ENCODE data around the gene SLC35D3.
"Not testable (repeated sequence)": the region's sequence is repeated elsewhere in the genome, so short reads cannot be mapped to it uniquely, and the experiment has no call there.

The SLC35D3 gene

GRCh38 chr6:136923116-136923953, 1.2 kb downstream of the SLC35D3 start:
- peak; percentile 24 for DNase-seq

GRCh38 chr6:136923954-136924673, 2.0 kb downstream of the SLC35D3 start:
- no peak for DNase-seq

- no peak for DNase-seq
Measured at GRCh38 chr6:136926383-136926782, 4.3 kb downstream of the SLC35D3 start.

- DNase-seq = no peak
Measured at GRCh38 chr6:136927292-136927691, 5.2 kb downstream of the SLC35D3 start.

- no peak for DNase-seq
Measured at GRCh38 chr6:136930528-136930927, 8.4 kb downstream of the SLC35D3 start.

- DNase-seq = no peak
Measured at GRCh38 chr6:136932599-136932998, 10.5 kb downstream of the SLC35D3 start.

GRCh38 chr6:136945072-136945471, 23.0 kb downstream of the SLC35D3 start:
- DNase-seq = no peak

GRCh38 chr6:136945711-136946121, 23.6 kb downstream of the SLC35D3 start:
- DNase-seq = no peak

- no peak for DNase-seq
Measured at GRCh38 chr6:136947037-136947436, 24.9 kb downstream of the SLC35D3 start.

- not testable (repeated sequence) for DNase-seq
Measured at GRCh38 chr6:136949957-136950356, 27.9 kb downstream of the SLC35D3 start.

- DNase-seq = no peak
Measured at GRCh38 chr6:136950436-136951126, 28.5 kb downstream of the SLC35D3 start.

GRCh38 chr6:136952714-136953260, 30.7 kb downstream of the SLC35D3 start:
- DNase-seq = no peak

GRCh38 chr6:136955123-136955522, 33.0 kb downstream of the SLC35D3 start:
- DNase-seq = no peak

GRCh38 chr6:136956590-136957544, 34.8 kb downstream of the SLC35D3 start:
- DNase-seq = no peak

- DNase-seq = no peak
Measured at GRCh38 chr6:136958168-136958567, 36.1 kb downstream of the SLC35D3 start.

GRCh38 chr6:136959471-136959891, 37.4 kb downstream of the SLC35D3 start:
- no peak for DNase-seq

GRCh38 chr6:136959935-136960334, 37.8 kb downstream of the SLC35D3 start:
- not testable (repeated sequence) for DNase-seq

- DNase-seq = no peak
Measured at GRCh38 chr6:136960781-136961180, 38.7 kb downstream of the SLC35D3 start.

GRCh38 chr6:136961848-136962247, 39.7 kb downstream of the SLC35D3 start:
- no peak for DNase-seq

GRCh38 chr6:136962661-136963060, 40.6 kb downstream of the SLC35D3 start:
- DNase-seq = no peak

- no peak for DNase-seq
Measured at GRCh38 chr6:136963259-136963658, 41.2 kb downstream of the SLC35D3 start.

- no peak for DNase-seq
Measured at GRCh38 chr6:136964398-136964797, 42.3 kb downstream of the SLC35D3 start.

All from activated T-cell treated with anti-CD3 and anti-CD28 coated beads, Interleukin-2, amount 50 U/mL, for 1 hour (primary cell).